Measurements from ENCODE around the gene WDFY2.

DNA sequence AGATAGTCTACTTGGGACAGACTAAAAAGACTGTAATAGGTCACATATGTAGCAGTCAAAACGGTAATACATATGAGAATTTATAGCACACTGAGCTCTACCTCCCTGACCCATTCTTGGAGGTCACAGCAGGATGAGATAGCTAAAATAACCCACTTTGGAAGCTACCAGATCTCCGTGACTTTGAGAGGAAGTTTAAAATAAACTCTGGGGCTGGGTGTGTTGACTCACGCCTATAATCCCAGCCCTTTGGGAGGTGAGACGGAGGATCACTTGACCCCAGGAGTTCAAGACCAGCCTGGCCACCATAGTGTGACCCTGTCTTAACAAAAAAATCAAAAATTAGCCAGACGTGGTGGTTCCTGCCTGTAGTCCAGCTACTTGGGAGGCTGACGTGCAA, 174.4 kb downstream of the WDFY2 start:
- TF ChIP-seq, protein P1, sequence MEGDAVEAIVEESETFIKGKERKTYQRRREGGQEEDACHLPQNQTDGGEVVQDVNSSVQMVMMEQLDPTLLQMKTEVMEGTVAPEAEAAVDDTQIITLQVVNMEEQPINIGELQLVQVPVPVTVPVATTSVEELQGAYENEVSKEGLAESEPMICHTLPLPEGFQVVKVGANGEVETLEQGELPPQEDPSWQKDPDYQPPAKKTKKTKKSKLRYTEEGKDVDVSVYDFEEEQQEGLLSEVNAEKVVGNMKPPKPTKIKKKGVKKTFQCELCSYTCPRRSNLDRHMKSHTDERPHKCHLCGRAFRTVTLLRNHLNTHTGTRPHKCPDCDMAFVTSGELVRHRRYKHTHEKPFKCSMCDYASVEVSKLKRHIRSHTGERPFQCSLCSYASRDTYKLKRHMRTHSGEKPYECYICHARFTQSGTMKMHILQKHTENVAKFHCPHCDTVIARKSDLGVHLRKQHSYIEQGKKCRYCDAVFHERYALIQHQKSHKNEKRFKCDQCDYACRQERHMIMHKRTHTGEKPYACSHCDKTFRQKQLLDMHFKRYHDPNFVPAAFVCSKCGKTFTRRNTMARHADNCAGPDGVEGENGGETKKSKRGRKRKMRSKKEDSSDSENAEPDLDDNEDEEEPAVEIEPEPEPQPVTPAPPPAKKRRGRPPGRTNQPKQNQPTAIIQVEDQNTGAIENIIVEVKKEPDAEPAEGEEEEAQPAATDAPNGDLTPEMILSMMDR (conservative IDR thresholded peaks at IDR 0.05): no peak
- no peak for TF ChIP-seq EZH2 (IDR thresholded peaks at IDR 0.05; ENCODE audit: low read depth)

Data from PC-9 (cell line).